ENCODE results near the gene GABPB2.

Gene GABPB2

DNA sequence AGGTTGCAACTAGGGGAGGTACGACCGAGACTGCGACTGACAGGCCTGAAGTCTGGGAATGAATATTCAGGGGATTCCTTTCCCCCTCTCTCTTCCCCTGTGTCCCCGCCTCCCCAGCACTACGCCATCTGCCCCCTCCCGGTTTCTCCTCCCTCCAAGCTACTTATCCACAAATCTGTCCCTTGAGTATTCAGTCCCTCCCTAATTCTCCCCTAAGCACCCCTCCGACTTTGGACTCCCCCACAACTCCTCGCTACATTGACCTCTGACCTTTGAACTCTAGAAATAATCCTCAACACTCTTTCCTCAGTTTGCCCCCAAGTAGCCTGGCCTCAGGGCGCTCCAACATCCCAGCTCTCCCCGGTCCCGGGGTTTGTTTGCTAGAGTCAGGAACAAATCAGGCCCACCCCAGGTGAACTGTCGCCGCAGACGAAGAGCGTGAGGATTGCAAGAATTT, 94.7 kb downstream of the GABPB2 start:
- DNase-seq: no peak

DNA sequence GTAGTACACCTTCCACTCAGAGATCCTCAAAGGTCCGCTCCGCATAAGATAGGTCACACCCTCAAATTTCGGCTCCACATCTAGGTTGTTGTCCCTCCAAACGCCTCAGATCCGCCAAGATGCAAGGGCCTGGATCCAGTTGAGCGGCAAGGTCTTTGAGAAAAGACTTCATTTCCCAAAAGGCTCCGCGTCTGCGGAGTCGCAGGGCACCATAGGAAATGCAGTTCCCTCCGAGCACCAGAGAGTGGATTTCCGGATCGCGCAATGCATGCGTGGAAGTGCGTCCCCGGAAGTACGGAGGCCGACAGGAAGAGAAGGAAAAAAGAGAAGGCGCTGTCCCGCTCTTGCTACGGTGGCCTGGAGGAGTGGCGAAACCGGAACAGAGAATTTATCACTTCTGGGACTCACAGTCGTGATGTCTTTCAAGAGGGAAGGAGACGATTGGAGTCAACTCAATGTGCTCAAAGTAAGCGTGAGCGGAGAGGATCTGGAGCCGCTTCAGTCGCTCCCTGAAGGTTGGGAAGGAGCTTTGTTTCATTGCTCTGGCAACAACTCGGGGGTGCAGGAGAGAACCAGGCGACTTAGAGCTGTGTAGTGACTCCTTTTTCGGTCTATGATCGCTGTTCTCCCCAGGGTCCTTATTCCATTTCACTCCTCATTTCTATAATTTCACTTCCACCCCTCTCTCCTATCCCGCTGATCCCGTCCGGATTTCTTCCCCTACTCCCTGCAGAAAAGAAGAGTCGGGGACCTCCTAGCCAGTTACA, 95.4 kb downstream of the GABPB2 start, which contains the start of the genes LYSMD1 and SCNM1:
Gene LYSMD1, minus strand, starts transcription at position 165 of the 767 bp plus-strand sequence. CDS start 644 bp downstream, outside the sequence.
Gene SCNM1, plus strand, starts transcription at position 407 of the 767 bp plus-strand sequence. Its CDS starts 9 bp downstream, at position 416.
- peak; percentile 100 for DNase-seq

DNA sequence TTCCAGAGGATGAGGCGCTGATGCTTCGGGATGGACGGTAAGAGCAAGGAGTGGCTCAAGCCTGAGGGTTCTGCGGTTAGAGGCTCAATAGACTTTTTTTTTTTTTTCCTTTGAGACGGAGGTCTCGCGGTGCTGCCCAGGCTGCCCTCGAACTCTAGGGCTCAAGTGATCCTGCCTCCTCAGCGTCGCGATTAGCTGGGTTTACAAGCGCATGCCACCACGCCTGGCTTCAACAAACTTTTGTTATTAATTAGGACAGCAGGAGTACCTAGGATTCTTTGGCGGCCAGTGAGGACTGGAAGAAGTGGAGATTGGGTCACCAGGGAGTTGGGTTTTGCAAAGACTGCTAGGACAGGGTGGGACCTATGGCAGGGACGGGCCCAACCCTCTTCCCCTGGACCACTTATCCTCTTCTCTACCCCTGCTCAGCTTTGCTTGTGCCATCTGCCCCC, 96.0 kb downstream of the GABPB2 start:
- DNase-seq: no peak

DNA sequence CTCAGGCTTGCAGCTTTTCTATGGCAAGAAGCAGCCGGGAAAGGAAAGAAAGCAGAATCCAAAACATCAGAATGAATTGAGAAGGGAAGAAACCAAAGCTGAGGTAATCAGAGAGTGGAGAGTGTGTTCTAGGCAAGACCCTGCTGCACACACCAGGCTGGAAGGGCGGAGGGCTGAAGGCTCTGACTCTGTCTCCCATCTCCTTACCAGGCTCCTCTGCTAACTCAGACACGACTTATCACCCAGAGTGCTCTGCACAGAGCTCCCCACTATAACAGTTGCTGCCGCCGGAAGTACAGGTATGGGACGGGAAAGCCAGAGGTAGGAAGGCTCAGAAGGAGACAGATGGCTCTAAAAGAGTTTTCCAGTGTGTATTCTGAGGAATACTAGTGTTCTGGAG, 96.6 kb downstream of the GABPB2 start:
- no peak for DNase-seq

DNA sequence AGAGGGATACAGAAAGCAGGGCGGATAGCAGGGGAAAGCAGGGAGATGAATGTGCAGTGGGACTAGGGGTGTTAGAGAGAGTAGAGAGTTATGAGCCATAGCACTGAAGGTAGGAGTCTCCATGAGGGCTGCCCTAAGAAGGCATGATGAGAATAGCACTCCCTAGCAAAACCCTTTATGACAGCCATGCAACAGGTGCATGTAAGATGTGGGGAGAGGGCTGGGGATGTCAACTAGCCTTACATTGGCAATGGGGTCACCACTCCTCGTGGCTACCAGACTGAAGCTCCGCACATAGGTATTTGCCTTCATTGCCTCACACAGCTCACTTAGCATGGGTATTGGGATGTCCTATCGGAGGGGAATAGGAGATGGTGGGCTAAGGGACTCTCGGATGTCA, 100.6 kb downstream of the GABPB2 start:
- DNase-seq: no peak

All from eye (tissue), 1 donor.